HEK293 (cell line): ENCODE measurements around the gene SMIM36.
"Not testable (repeated sequence)": the region's sequence is repeated elsewhere in the genome, so short reads cannot be mapped to it uniquely, and the experiment has no call there.

Experiments
- CTCF ChIA-PET: fragments of 350-600 bp; formaldehyde crosslinking; extraction: SDS; loops from one replicate; lab custom pipeline; 2021; ENCODE audit warnings: antibody characterized with exemption; lab: Yijun Ruan, JAX
- POLR2A ChIA-PET: fragments of 300-600 bp; formaldehyde crosslinking; extraction: SDS; loops from one replicate; lab custom pipeline; 2020; ENCODE audit warnings: antibody characterized with exemption, inconsistent platforms; lab: Yijun Ruan, JAX
- H3K27ac ChIP-seq: fragments of 200-500 bp; sonication (Bioruptor generic); 2 replicates; pipeline ENCODE4 v1.5.1; 2014; ENCODE audit warnings: low read depth, low read length, control low read depth, inconsistent platforms; ENCODE audit errors: extremely low read depth
- H3K36me3 ChIP-seq, 2 experiments: fragments of 200-500 bp in 1 of 2; sonication (Bioruptor generic) in 1 of 2; 1 replicate in 1 of 2; 2 replicates in 1 of 2; pipeline ENCODE4 v1.5.1; 2014 to 2017; ENCODE audit warnings: inconsistent platforms in 2 of 2, low read length in 2 of 2; ENCODE audit not compliant: control insufficient read depth in 2 of 2, insufficient read depth in 1 of 2
- H3K4me1 ChIP-seq: fragments of 200-500 bp; sonication (Bioruptor generic); 2 replicates; pipeline ENCODE4 v1.5.1; 2014; ENCODE audit warnings: mild to moderate bottlenecking, low read length, inconsistent platforms; ENCODE audit not compliant: control insufficient read depth, insufficient read depth
- H3K4me3 ChIP-seq: 2 replicates; pipeline ENCODE4 v1.5.1; 2011; ENCODE audit warnings: low read depth, mild to moderate bottlenecking, control low read depth, low read length, moderate library complexity
- H3K9me3 ChIP-seq: fragments of 200-500 bp; sonication (Bioruptor generic); 2 replicates; pipeline ENCODE4 v1.5.1; 2014; ENCODE audit warnings: low read depth, low read length, inconsistent platforms; ENCODE audit not compliant: control insufficient read depth, insufficient read depth
- BCL11A ChIP-seq: fragments of 450-650 bp; formaldehyde crosslinking; IDR thresholded peaks from 2 replicates; pipeline ENCODE4 v1.5.1; 2016; ENCODE audit warnings: low read depth, missing biosample characterization, missing genetic modification characterization
- BCL11B ChIP-seq: fragments of 450-650 bp; formaldehyde crosslinking; IDR thresholded peaks from 2 replicates; pipeline ENCODE4 v1.5.1; 2016; ENCODE audit warnings: low read depth, missing biosample characterization, missing genetic modification characterization
- CTCF ChIP-seq: fragments of 450-650 bp; formaldehyde crosslinking; IDR thresholded peaks from 2 replicates; pipeline ENCODE4 v1.5.1; 2016; ENCODE audit warnings: missing biosample characterization, missing genetic modification characterization
- GLIS2 ChIP-seq: fragments of 450-650 bp; formaldehyde crosslinking; IDR thresholded peaks from 2 replicates; pipeline ENCODE4 v1.5.1; 2016; ENCODE audit warnings: missing biosample characterization, missing genetic modification characterization
- HOXA7 ChIP-seq: sonication (generic); formaldehyde crosslinking; IDR thresholded peaks from 2 replicates; pipeline ENCODE4 v1.8.1; 2022; ENCODE audit warnings: missing genetic modification reagents, borderline replicate concordance
- KLF7 ChIP-seq: fragments of 450-650 bp; formaldehyde crosslinking; IDR thresholded peaks from 2 replicates; pipeline ENCODE4 v1.5.1; 2016; ENCODE audit warnings: missing biosample characterization, missing genetic modification characterization, borderline replicate concordance
- MZF1 ChIP-seq: fragments of 450-650 bp; formaldehyde crosslinking; IDR thresholded peaks from 2 replicates; pipeline ENCODE4 v1.5.1; 2017; ENCODE audit warnings: missing biosample characterization, missing genetic modification characterization, borderline replicate concordance
- SP2 ChIP-seq: fragments of 450-650 bp; formaldehyde crosslinking; IDR thresholded peaks from 2 replicates; pipeline ENCODE4 v1.5.1; 2016; ENCODE audit warnings: missing biosample characterization, missing genetic modification characterization
- SP7 ChIP-seq: fragments of 450-650 bp; formaldehyde crosslinking; IDR thresholded peaks from 2 replicates; pipeline ENCODE4 v1.5.1; 2016; ENCODE audit warnings: missing biosample characterization, missing genetic modification characterization
- ZBTB17 ChIP-seq: fragments of 450-650 bp; formaldehyde crosslinking; IDR thresholded peaks from 2 replicates; pipeline ENCODE4 v1.5.1; 2016; ENCODE audit warnings: missing biosample characterization, missing genetic modification characterization
- ZEB2 ChIP-seq: fragments of 450-650 bp; formaldehyde crosslinking; IDR thresholded peaks from 2 replicates; pipeline ENCODE4 v1.5.1; 2016; ENCODE audit warnings: missing biosample characterization, missing genetic modification characterization
- ZFP41 ChIP-seq: fragments of 450-650 bp; formaldehyde crosslinking; IDR thresholded peaks from 2 replicates; pipeline ENCODE4 v1.5.1; 2016; ENCODE audit warnings: missing biosample characterization, missing genetic modification characterization, borderline replicate concordance
- ZIC2 ChIP-seq: fragments of 450-650 bp; formaldehyde crosslinking; IDR thresholded peaks from 2 replicates; pipeline ENCODE4 v1.5.1; 2016; ENCODE audit warnings: missing biosample characterization, missing genetic modification characterization
- ZNF132 ChIP-seq: fragments of 450-650 bp; formaldehyde crosslinking; IDR thresholded peaks from 2 replicates; pipeline ENCODE4 v1.5.1; 2017; ENCODE audit warnings: missing biosample characterization, missing genetic modification characterization, borderline replicate concordance
- ZNF175 ChIP-seq: fragments of 450-650 bp; formaldehyde crosslinking; IDR thresholded peaks from 2 replicates; pipeline ENCODE4 v1.5.1; 2016; ENCODE audit warnings: missing biosample characterization, missing genetic modification characterization
- ZNF239 ChIP-seq: fragments of 450-650 bp; formaldehyde crosslinking; IDR thresholded peaks from 2 replicates; pipeline ENCODE4 v1.5.1; 2016; ENCODE audit warnings: missing biosample characterization, missing genetic modification characterization
- ZNF335 ChIP-seq: fragments of 450-650 bp; formaldehyde crosslinking; conservative IDR thresholded peaks from 2 replicates; pipeline ENCODE4 v1.5.1; 2016; ENCODE audit warnings: missing biosample characterization, missing genetic modification characterization
- ZNF362 ChIP-seq: fragments of 450-650 bp; formaldehyde crosslinking; IDR thresholded peaks from 2 replicates; pipeline ENCODE4 v1.5.1; 2016; ENCODE audit warnings: missing biosample characterization, missing genetic modification characterization
- ZNF501 ChIP-seq: fragments of 450-650 bp; formaldehyde crosslinking; IDR thresholded peaks from 2 replicates; pipeline ENCODE4 v1.5.1; 2016; ENCODE audit warnings: missing biosample characterization, missing genetic modification characterization
- ZNF521 ChIP-seq: fragments of 450-650 bp; formaldehyde crosslinking; IDR thresholded peaks from 2 replicates; pipeline ENCODE4 v1.5.1; 2017; ENCODE audit warnings: missing biosample characterization, mild to moderate bottlenecking, missing genetic modification characterization
- ZNF529 ChIP-seq: fragments of 450-650 bp; formaldehyde crosslinking; IDR thresholded peaks from 2 replicates; pipeline ENCODE4 v1.5.1; 2017; ENCODE audit warnings: missing genetic modification characterization, missing biosample characterization; ENCODE audit not compliant: insufficient replicate concordance
- ZNF558 ChIP-seq: fragments of 450-650 bp; formaldehyde crosslinking; IDR thresholded peaks from 2 replicates; pipeline ENCODE4 v1.5.1; 2016; ENCODE audit warnings: missing biosample characterization, missing genetic modification characterization
- ZNF561 ChIP-seq: fragments of 450-650 bp; IDR thresholded peaks from 2 replicates; pipeline ENCODE4 v1.5.1; 2018; ENCODE audit warnings: missing biosample characterization, missing genetic modification characterization, borderline replicate concordance
- ZNF571 ChIP-seq: fragments of 450-650 bp; formaldehyde crosslinking; IDR thresholded peaks from 2 replicates; pipeline ENCODE4 v1.5.0; 2017; ENCODE audit warnings: missing biosample characterization, missing genetic modification characterization
- ZNF580 ChIP-seq: fragments of 450-650 bp; formaldehyde crosslinking; IDR thresholded peaks from 2 replicates; pipeline ENCODE4 v1.5.1; 2016; ENCODE audit warnings: missing biosample characterization, missing genetic modification characterization
- ZNF624 ChIP-seq: fragments of 450-650 bp; formaldehyde crosslinking; IDR thresholded peaks from 2 replicates; pipeline ENCODE4 v1.5.1; 2017; ENCODE audit warnings: missing biosample characterization, missing genetic modification characterization
- ZNF645 ChIP-seq: fragments of 450-650 bp; formaldehyde crosslinking; IDR thresholded peaks from 2 replicates; pipeline ENCODE4; 2016; ENCODE audit warnings: missing biosample characterization, missing genetic modification characterization
- ZNF76 ChIP-seq: fragments of 450-650 bp; formaldehyde crosslinking; IDR thresholded peaks from 2 replicates; pipeline ENCODE4; 2016; ENCODE audit warnings: low read depth, missing biosample characterization, missing genetic modification characterization, borderline replicate concordance
- ZNF791 ChIP-seq: fragments of 450-650 bp; formaldehyde crosslinking; IDR thresholded peaks from 2 replicates; pipeline ENCODE4 v1.5.1; 2016; ENCODE audit warnings: missing biosample characterization, missing genetic modification characterization

The SMIM36 gene

GRCh38 chr17:55478971-55479370, 32.3 kb downstream of the SMIM36 start:
- no peaks in the 10 kb centered on the region for H3K9me3 ChIP-seq
- no peak overlapping the region for H3K4me3 ChIP-seq
- ChIA-PET CTCF (interaction anchor here (1.1 to 2.0 kb wide), 3 partner anchors 35 to 122 kb away, joined by 4 to 6 read pairs (median 4); no protein-coding TSS in a partner anchor), POLR2A (no interaction called here)
- TF ChIP-seq GLIS2 (tag by site-specific recombination): no peak
- no peak for TF ChIP-seq ZNF558 (tag by site-specific recombination)
- TF ChIP-seq ZFP41 (tag by site-specific recombination): no peak
- TF ChIP-seq KLF7 (tag by site-specific recombination): no peak
- no peak for TF ChIP-seq ZNF561 (tag by site-specific recombination)
- no peak for TF ChIP-seq ZBTB17 (tag by site-specific recombination)
- TF ChIP-seq HOXA7 (CRISPR knock-in tag): no peak
- TF ChIP-seq ZEB2 (tag by site-specific recombination): no peak
- TF ChIP-seq ZNF335: no peak
- no peak for TF ChIP-seq CTCF (tag by site-specific recombination)
- TF ChIP-seq ZNF645: no peak
- no peak for TF ChIP-seq ZIC2 (tag by site-specific recombination)
- TF ChIP-seq ZNF501: no peak
- no peak for TF ChIP-seq ZNF132 (tag by site-specific recombination)
- TF ChIP-seq SP2 (tag by site-specific recombination): no peak
- no peak for TF ChIP-seq ZNF521
- H3K36me3 ChIP-seq: no peaks in the 10 kb centered on the region
- no peak overlapping the region for H3K27ac ChIP-seq
- H3K4me1 ChIP-seq: no peaks in the 10 kb centered on the region

- no peak overlapping the region for H3K27ac ChIP-seq
- no peak overlapping the region for H3K4me3 ChIP-seq
- no peaks in the 10 kb centered on the region for H3K9me3 ChIP-seq
- no peaks in the 10 kb centered on the region for H3K36me3 ChIP-seq
- H3K4me1 ChIP-seq: peaks cover 4% of the 10 kb centered on the region; the same call in 1 of the 2 replicates
- TF ChIP-seq ZNF362 (tag by site-specific recombination): no peak
- TF ChIP-seq MZF1 (tag by site-specific recombination): no peak
- no peak for TF ChIP-seq ZNF624 (tag by site-specific recombination)
- TF ChIP-seq ZNF580 (tag by site-specific recombination): no peak
- TF ChIP-seq ZNF791: no peak
- no peak for TF ChIP-seq ZNF239 (tag by site-specific recombination)
- no peak for TF ChIP-seq SP7
- TF ChIP-seq BCL11A (tag by site-specific recombination): no peak
- TF ChIP-seq GLIS2 (tag by site-specific recombination): no peak
- TF ChIP-seq ZNF76 (tag by site-specific recombination): no peak
- TF ChIP-seq ZBTB17 (tag by site-specific recombination): no peak
- TF ChIP-seq ZNF529 (tag by site-specific recombination): no peak
- TF ChIP-seq ZNF175 (tag by site-specific recombination): no peak
- no peak for TF ChIP-seq BCL11B (tag by site-specific recombination)
- TF ChIP-seq ZNF571: no peak
- TF ChIP-seq, all 188 proteins: peak for 0
- CTCF ChIA-PET: interaction anchor here (0.7 kb wide), 1 partner anchor 51 kb away, joined by 3 read pairs; no protein-coding TSS in a partner anchor
- POLR2A ChIA-PET: interaction anchor here (0.7 kb wide), 1 partner anchor 17 kb away, joined by 7 read pairs; no protein-coding TSS in a partner anchor
These were observed 44.6 kb downstream of the SMIM36 start for GRCh38 chr17:55466671-55467070.

GRCh38 chr17:55465771-55466170, 45.5 kb downstream of the SMIM36 start:
- H3K36me3 ChIP-seq, H3K9me3 ChIP-seq, H3K27ac ChIP-seq, CTCF ChIA-PET, H3K4me3 ChIP-seq, POLR2A ChIA-PET, H3K4me1 ChIP-seq: not testable (repeated sequence)
